Measurements from ENCODE around the gene ARL6.
A peak's percentile ranks its signal among the peaks of the same experiment; 100 is the strongest.
"Not testable (repeated sequence)": the region's sequence is repeated elsewhere in the genome, so short reads cannot be mapped to it uniquely, and the experiment has no call there.

The ARL6 gene

DNA sequence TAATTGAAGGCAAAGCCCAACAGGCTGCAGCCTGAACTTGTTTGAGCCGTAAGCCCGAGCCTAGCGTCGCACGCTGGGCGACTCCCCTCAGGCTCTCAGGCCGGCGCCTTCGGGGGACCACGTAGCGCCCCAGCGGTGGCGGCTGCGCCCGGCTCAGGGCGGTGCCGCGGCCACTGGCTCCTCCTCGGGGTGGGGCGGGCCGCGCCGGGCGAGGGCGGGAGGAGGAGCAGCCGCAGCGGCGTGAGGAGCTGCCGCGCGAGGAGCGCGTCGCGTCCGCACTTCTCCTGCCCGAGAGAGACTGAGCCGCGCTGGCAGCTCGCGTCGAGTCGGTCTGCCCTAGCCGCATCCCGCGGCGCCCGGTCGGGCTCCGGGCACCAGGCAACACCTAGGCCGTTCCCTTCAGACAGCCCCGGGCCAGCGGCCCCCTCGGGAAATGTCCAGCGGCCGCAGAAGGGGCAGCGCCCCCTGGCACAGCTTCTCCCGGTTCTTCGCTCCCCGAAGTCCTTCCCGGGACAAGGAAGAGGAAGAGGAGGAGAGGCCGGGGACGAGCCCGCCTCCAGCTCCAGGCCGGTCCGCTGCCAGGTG, 57.3 kb downstream of the ARL6 start, which contains the start of gene CRYBG3:
CRYBG3 (plus strand) TSS at position 238 of the 585 bp plus-strand sequence; CDS start at position 434, 196 bp downstream.
- peak; percentile 86 for DNase-seq

- DNase-seq, result peak; percentile 43
Observed at GRCh38 chr3:97822359-97822775, 57.8 kb downstream of the ARL6 start.

GRCh38 chr3:97823046-97824004, 58.8 kb downstream of the ARL6 start:
- no peak for DNase-seq

- DNase-seq, result no peak
Observed at GRCh38 chr3:97825101-97825500, 60.5 kb downstream of the ARL6 start.

DNA sequence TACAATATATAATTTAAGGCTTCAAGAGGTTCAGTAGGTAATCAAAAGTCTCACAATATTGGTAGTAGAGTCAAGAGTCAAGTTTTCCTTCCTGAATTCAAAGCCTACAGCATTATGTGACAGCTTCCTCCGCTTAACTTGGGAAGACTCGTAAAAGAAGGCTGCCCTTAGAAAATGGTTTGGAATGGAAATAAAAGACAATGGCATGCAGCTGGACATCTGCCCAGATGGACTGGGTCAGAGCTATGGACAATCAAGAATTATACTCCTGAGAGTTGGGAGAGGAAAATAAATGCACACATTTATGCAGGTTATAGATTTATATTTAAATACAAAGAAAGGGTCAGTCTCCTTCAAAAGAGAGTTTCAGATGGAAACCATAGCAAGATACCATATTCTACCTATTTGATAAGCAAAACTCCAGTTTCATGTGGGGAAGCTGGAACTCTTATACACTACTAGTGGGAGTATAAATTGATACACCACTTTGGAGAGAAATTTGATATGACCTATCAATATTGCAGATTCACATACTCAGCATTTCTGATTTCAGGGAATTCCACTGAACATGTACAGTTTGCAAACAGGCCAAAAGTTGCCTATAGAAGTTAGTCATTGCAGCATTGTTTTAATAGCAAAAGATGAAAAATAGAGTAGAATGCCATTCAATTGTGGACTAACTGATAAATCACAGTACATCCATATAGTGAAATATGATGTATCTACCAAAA, 63.3 kb downstream of the ARL6 start:
- DNase-seq, result no peak

GRCh38 chr3:97829198-97829597, 64.6 kb downstream of the ARL6 start:
- DNase-seq, result no peak

DNA sequence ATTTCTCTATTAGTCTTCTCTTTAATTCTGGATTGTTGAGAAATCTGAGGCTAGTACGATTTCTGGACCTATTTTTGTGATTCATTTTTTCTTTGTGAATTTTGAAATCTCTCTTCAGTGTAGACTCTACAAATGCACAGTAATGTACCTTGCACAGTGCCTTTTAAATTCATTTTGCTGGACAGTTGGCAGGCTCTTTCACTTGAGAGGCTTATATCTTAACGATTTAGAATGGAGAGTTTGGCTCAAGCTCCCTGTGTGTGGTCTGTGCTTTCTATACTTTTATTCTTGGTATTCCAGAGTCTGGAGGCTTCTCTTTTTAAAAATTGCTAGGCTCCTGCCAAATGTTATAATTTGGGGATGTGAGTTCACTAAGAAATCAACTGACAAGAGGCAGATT, 66.1 kb downstream of the ARL6 start:
- no peak for DNase-seq

GRCh38 chr3:97831140-97831539, 66.6 kb downstream of the ARL6 start:
- DNase-seq, result no peak

- not testable (repeated sequence) for DNase-seq
Observed at GRCh38 chr3:97833184-97833583, 68.6 kb downstream of the ARL6 start.

DNA sequence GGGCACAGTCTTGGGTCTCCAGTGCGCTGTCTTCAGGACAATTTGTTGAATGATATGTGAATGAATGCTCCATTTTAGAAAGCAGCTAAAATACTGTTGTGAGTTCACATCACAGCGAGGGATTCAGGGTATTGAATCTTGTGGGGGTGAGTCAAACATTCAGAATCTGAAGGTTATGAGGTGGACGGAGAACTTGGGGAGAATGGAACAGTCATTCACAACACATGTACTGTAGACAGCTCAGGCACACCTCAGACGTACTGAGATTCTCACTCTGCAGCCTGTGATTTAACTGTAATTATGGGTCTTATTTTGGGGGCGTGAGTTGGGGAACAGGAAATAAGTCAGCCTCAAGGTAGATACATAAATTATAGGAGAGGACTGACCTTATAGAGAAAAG, 71.2 kb downstream of the ARL6 start:
- DNase-seq, result no peak

GRCh38 chr3:97838393-97838792, 73.8 kb downstream of the ARL6 start:
- DNase-seq, result no peak

- no peak for DNase-seq
Observed at GRCh38 chr3:97839944-97840343, 75.4 kb downstream of the ARL6 start.

DNA sequence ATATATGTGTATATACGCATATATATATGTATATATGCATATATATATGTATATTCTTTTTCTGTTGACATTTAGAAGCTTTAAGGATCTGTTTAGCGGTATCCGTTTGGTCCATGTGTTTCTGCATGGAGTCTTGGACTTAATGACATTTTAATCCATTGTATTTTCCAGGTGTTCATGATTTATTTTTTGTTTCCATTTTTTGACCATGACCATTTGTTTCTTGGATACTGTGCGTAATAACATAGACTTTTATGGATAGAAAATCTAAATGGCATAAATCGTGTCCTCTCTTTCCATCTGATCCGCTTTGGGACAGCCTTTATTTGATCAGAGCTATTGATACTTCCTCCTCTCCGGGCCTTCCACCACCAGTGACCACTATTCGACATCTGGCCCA, 76.7 kb downstream of the ARL6 start:
- no peak for DNase-seq

- no peak for DNase-seq
Observed at GRCh38 chr3:97841956-97842355, 77.4 kb downstream of the ARL6 start.

GRCh38 chr3:97848779-97849178, 84.2 kb downstream of the ARL6 start:
- no peak for DNase-seq
